ENCODE measurements around the gene UTP20. TPM values are rescaled to one million over a fixed set of nuclear protein-coding genes. Genes with fewer than 3 reads are reported as not detected.

The UTP20 gene
- total RNA-seq, 4 donors from 2014 or later, result 9.7 to 17.6 (median 11.2) TPM

GRCh38 chr12:101238800-101239329 lies 41.0 kb upstream of the UTP20 start:
- Histone ChIP-seq H3K27me3 (no peaks in the 10 kb centered on the region), H3K4me3 (replicated peaks in 1 of 3) (no peak overlapping the region), H3K9me3 (no peaks in the 10 kb centered on the region), H3K4me1 (peaks cover 0 to 6% of the 10 kb centered on the region in 2 donors), H3K27ac (no peak overlapping the region), H3K36me3 (no peaks in the 10 kb centered on the region)
- TF ChIP-seq CTCF (IDR thresholded peaks at IDR 0.05) (no peak), POLR2A (IDR thresholded peaks at IDR 0.05) (no peak)
- intact Hi-C loops (cut with DNase I), result no loop called here
- DNase-seq, result no peak
- 75 to 83% methylated on average over 2 to 4 of the region's 6 CpGs for WGBS, 2 donors

- DNase-seq, result no peak
- H3K27ac ChIP-seq, result no peak overlapping the region
- 67 to 86% methylated on average over 2 of the region's 2 CpGs for WGBS, 2 donors
These were observed 36.8 kb upstream of the UTP20 start for GRCh38 chr12:101243074-101243473.

GRCh38 chr12:101243616-101244015 lies 36.3 kb upstream of the UTP20 start:
- TF ChIP-seq POLR2A (IDR thresholded peaks at IDR 0.05) (no peak), CTCF (IDR thresholded peaks at IDR 0.05) (no peak)
- H3K9me3 ChIP-seq, result no peaks in the 10 kb centered on the region
- H3K36me3 ChIP-seq, result no peaks in the 10 kb centered on the region
- 86 to 95% methylated on average over 2 of the region's 2 CpGs for WGBS, 2 donors
- no peak overlapping the region for H3K4me3 ChIP-seq (replicated peaks in 1 of 3)
- no peaks in the 10 kb centered on the region for H3K27me3 ChIP-seq
- H3K4me1 ChIP-seq, result no peaks in the 10 kb centered on the region
- intact Hi-C loops (cut with DNase I), result no loop called here
- no peak for DNase-seq
- H3K27ac ChIP-seq, result no peak overlapping the region

More at GRCh38 chr12:101243074-101243473, 36.8 kb upstream of the UTP20 start:
- Histone ChIP-seq H3K4me1 (no peaks in the 10 kb centered on the region), H3K9me3 (no peaks in the 10 kb centered on the region), H3K4me3 (replicated peaks in 1 of 3) (no peak overlapping the region), H3K27me3 (no peaks in the 10 kb centered on the region), H3K36me3 (no peaks in the 10 kb centered on the region)
- TF ChIP-seq POLR2A (IDR thresholded peaks at IDR 0.05) (no peak), CTCF (IDR thresholded peaks at IDR 0.05) (no peak)
- intact Hi-C loops (cut with DNase I), result no loop called here

- intact Hi-C loops (cut with DNase I), result loop anchor here (5.0 kb wide), 1 partner anchor 46 kb away; no protein-coding TSS in a partner anchor
- 61 to 66% methylated on average over 4 of the region's 4 CpGs for WGBS, 2 donors
- DNase-seq, result no peak
- H3K9me3 ChIP-seq, result no peaks in the 10 kb centered on the region
- H3K27ac ChIP-seq, result no peak overlapping the region
- TF ChIP-seq POLR2A (IDR thresholded peaks at IDR 0.05), result no peak
- TF ChIP-seq CTCF (IDR thresholded peaks at IDR 0.05), result no peak
- no peak overlapping the region for H3K4me3 ChIP-seq (replicated peaks in 1 of 3)
- H3K4me1 ChIP-seq, result no peaks in the 10 kb centered on the region
- no peaks in the 10 kb centered on the region for H3K27me3 ChIP-seq
- H3K36me3 ChIP-seq, result no peaks in the 10 kb centered on the region
These were observed 23.6 kb upstream of the UTP20 start for GRCh38 chr12:101256266-101256665.

- Histone ChIP-seq H3K4me3 (replicated peaks in 1 of 3) (no peak overlapping the region), H3K9me3 (no peaks in the 10 kb centered on the region), H3K36me3 (no peaks in the 10 kb centered on the region), H3K27ac (no peak overlapping the region), H3K27me3 (no peaks in the 10 kb centered on the region), H3K4me1 (no peaks in the 10 kb centered on the region)
- intact Hi-C loops (cut with DNase I), result loop anchor here (5.0 kb wide), 1 partner anchor 45 kb away; no protein-coding TSS in a partner anchor
- TF ChIP-seq CTCF (IDR thresholded peaks at IDR 0.05), result no peak
- TF ChIP-seq POLR2A (IDR thresholded peaks at IDR 0.05), result no peak
- 85 to 90% methylated on average over 4 of the region's 4 CpGs for WGBS, 2 donors
- DNase-seq, result no peak
These were observed 22.5 kb upstream of the UTP20 start for GRCh38 chr12:101257357-101257756.

Data from thyroid gland (tissue), 4 donors.